Hepatocyte (in vitro differentiated cells): ENCODE data around the gene SFTPD. TPM values are rescaled to one million over a fixed set of nuclear protein-coding genes. Genes with fewer than 3 reads are reported as not detected.

Source experiments
- DNase-seq: peaks from one replicate; pipeline ENCODE4 v3.0.0-alpha.2; 2016; ENCODE audit warnings: low spot score
- H2AFZ ChIP-seq: fragments of 200-600 bp; sonication (generic); 2 replicates; pipeline ENCODE4 v1.6.0; 2016; ENCODE audit warnings: antibody characterized with exemption, mild to moderate bottlenecking
- H3K27ac ChIP-seq: fragments of 200-600 bp; sonication (generic); 2 replicates; pipeline ENCODE4 v1.5.1; 2016; ENCODE audit warnings: mild to moderate bottlenecking
- H3K27me3 ChIP-seq: fragments of 200-600 bp; sonication (generic); 2 replicates; pipeline ENCODE4 v1.6.1; 2016
- H3K36me3 ChIP-seq: fragments of 200-600 bp; sonication (generic); replicated peaks from 2 replicates; pipeline ENCODE4 v1.5.1; 2016; ENCODE audit warnings: low read depth; ENCODE audit not compliant: insufficient read depth
- H3K4me1 ChIP-seq: fragments of 200-600 bp; sonication (generic); 2 replicates; pipeline ENCODE4 v1.5.1; 2016; ENCODE audit warnings: mild to moderate bottlenecking, moderate library complexity; ENCODE audit not compliant: insufficient read depth
- H3K4me2 ChIP-seq: fragments of 200-600 bp; sonication (generic); 2 replicates; pipeline ENCODE4 v1.6.0; 2016
- H3K4me3 ChIP-seq: fragments of 200-600 bp; sonication (generic); 2 replicates; pipeline ENCODE4 v1.5.1; 2016; ENCODE audit warnings: mild to moderate bottlenecking
- H3K79me2 ChIP-seq: fragments of 200-600 bp; sonication (generic); 2 replicates; pipeline ENCODE4 v1.6.0; 2017; ENCODE audit warnings: mild to moderate bottlenecking
- H3K9me2 ChIP-seq: fragments of 200-600 bp; sonication (generic); replicated peaks from 2 replicates; pipeline ENCODE4 v1.6.0; 2017; ENCODE audit warnings: mild to moderate bottlenecking; ENCODE audit not compliant: insufficient read depth
- H3K9me3 ChIP-seq: fragments of 200-600 bp; sonication (generic); 2 replicates; pipeline ENCODE4 v1.5.1; 2016; ENCODE audit warnings: low read depth, mild to moderate bottlenecking
- H4K20me1 ChIP-seq: fragments of 200-600 bp; sonication (generic); 2 replicates; pipeline ENCODE4 v1.6.0; 2016; ENCODE audit warnings: mild to moderate bottlenecking; ENCODE audit not compliant: insufficient read depth, poor library complexity, severe bottlenecking
- CTCF ChIP-seq: fragments of 200-600 bp; sonication (generic); IDR thresholded peaks from 2 replicates; pipeline ENCODE4 v1.5.1; 2016; ENCODE audit warnings: antibody characterized with exemption, mild to moderate bottlenecking; ENCODE audit not compliant: poor library complexity
- EZH2 ChIP-seq: fragments of 200-600 bp; sonication (generic); IDR thresholded peaks from 2 replicates; pipeline ENCODE4 v1.6.1; 2016; ENCODE audit warnings: antibody characterized with exemption, mild to moderate bottlenecking, borderline replicate concordance
- EZH2phosphoT487 ChIP-seq: fragments of 200-600 bp; sonication (generic); IDR thresholded peaks from one replicate; pipeline ENCODE4 v1.6.1; 2018; ENCODE audit warnings: antibody characterized with exemption, mild to moderate bottlenecking, low read depth, moderate library complexity; ENCODE audit not compliant: unreplicated experiment, severe bottlenecking
- WGBS: methylation state at CpG from one replicate; pipeline ENCODE4 v1.1.6; 2016; ENCODE audit warnings: low lambda C conversion rate; ENCODE audit errors: missing lambda C conversion rate; 5-methylcytosine and 5-hydroxymethylcytosine counted together
- polyA plus RNA-seq: library from polyadenylated mRNA; unstranded; fragments of >200 nt; fragmentation: Nextera tagmentation; extraction: Ambion mirVana; gene quantifications from 2 replicates; pipeline ENCODE4 v1.2.1, GENCODE V29; 2016
- total RNA-seq: library from RNA; depleted of rRNA; stranded (reverse); fragments of >200 nt; gene quantifications from 2 replicates; pipeline ENCODE4 v1.2.3, GENCODE V29; 2014

The SFTPD gene
- total and polyA plus RNA-seq, 2 experiments from 2014 or later = 55.5 to 233 TPM

- WGBS = 85% methylated on average over 8 of the region's 8 CpGs
- no peaks in the 10 kb centered on the region for H3K4me1 ChIP-seq
- H3K9me3 ChIP-seq = no peaks in the 10 kb centered on the region
- TF ChIP-seq EZH2phosphoT487 (no peak), CTCF (no peak), EZH2 (no peak)
- H4K20me1 ChIP-seq = no peaks in the 10 kb centered on the region
- no peaks in the 10 kb centered on the region for H3K27me3 ChIP-seq
- H3K9me2 ChIP-seq = no peaks in the 10 kb centered on the region
- no peak overlapping the region for H3K27ac ChIP-seq
- DNase-seq = no peak
- no peak overlapping the region for H2AFZ ChIP-seq
- H3K4me2 ChIP-seq = no peak overlapping the region
- H3K4me3 ChIP-seq = no peak overlapping the region
- H3K36me3 ChIP-seq = no peaks in the 10 kb centered on the region
- H3K79me2 ChIP-seq = no peaks in the 10 kb centered on the region
These were observed 2.4 kb downstream of the SFTPD start for GRCh38 chr10:79946271-79947082.

- TF ChIP-seq EZH2phosphoT487 (no peak), EZH2 (no peak), CTCF (no peak)
- H3K9me2 ChIP-seq = no peaks in the 10 kb centered on the region
- H4K20me1 ChIP-seq = no peaks in the 10 kb centered on the region
- no peak overlapping the region for H3K4me2 ChIP-seq
- H3K4me3 ChIP-seq = no peak overlapping the region
- no peaks in the 10 kb centered on the region for H3K79me2 ChIP-seq
- 88% methylated on average over 12 of the region's 13 CpGs for WGBS
- no peaks in the 10 kb centered on the region for H3K4me1 ChIP-seq
- DNase-seq = no peak
- no peaks in the 10 kb centered on the region for H3K36me3 ChIP-seq
- no peaks in the 10 kb centered on the region for H3K27me3 ChIP-seq
- H3K27ac ChIP-seq = no peak overlapping the region
- no peaks in the 10 kb centered on the region for H3K9me3 ChIP-seq
- no peak overlapping the region for H2AFZ ChIP-seq
These were observed 4.2 kb downstream of the SFTPD start for GRCh38 chr10:79944428-79945395.

GRCh38 chr10:79943871-79944270 lies 5.0 kb downstream of the SFTPD start:
- Histone ChIP-seq H3K36me3 (no peaks in the 10 kb centered on the region), H3K9me3 (no peaks in the 10 kb centered on the region), H3K9me2 (no peaks in the 10 kb centered on the region), H3K79me2 (no peaks in the 10 kb centered on the region), H3K4me3 (no peak overlapping the region), H3K4me2 (no peak overlapping the region), H4K20me1 (no peaks in the 10 kb centered on the region), H3K27me3 (no peaks in the 10 kb centered on the region), H3K4me1 (no peaks in the 10 kb centered on the region), H3K27ac (no peak overlapping the region), H2AFZ (no peak overlapping the region)
- TF ChIP-seq CTCF (no peak), EZH2 (no peak), EZH2phosphoT487 (no peak)
- DNase-seq = no peak
- WGBS = 100% methylated on average over 2 of the region's 2 CpGs
